HG02973 (cell line): Measurements from ENCODE around the gene SLC16A7.

Experiments used
- ATAC-seq: cut with Tn5 transposase; IDR thresholded peaks from one replicate; pipeline ENCODE4 v1.9.1; 2021; ENCODE audit warnings: moderate library complexity; ENCODE audit not compliant: unreplicated experiment

SLC16A7 gene

DNA sequence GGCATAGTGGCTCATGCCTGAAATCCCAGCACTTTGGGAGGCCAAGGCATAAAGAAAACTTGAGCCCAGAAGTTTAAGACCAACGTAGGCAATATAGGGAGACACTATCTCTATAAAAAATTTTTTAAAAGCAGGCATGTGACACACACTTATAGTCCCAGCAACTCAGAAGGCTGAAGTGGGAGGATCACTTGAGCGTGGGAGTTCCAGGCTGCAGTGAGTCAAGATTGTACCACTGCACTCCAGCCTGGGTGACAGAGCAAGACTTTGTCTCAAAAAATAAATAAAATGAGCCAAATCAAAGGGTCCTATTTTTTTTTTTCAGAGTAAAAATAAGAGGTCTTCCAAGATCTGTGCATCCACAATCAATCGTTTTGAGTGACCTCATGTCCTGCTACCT, 237.6 kb downstream of the SLC16A7 start:
- no peak for ATAC-seq

DNA sequence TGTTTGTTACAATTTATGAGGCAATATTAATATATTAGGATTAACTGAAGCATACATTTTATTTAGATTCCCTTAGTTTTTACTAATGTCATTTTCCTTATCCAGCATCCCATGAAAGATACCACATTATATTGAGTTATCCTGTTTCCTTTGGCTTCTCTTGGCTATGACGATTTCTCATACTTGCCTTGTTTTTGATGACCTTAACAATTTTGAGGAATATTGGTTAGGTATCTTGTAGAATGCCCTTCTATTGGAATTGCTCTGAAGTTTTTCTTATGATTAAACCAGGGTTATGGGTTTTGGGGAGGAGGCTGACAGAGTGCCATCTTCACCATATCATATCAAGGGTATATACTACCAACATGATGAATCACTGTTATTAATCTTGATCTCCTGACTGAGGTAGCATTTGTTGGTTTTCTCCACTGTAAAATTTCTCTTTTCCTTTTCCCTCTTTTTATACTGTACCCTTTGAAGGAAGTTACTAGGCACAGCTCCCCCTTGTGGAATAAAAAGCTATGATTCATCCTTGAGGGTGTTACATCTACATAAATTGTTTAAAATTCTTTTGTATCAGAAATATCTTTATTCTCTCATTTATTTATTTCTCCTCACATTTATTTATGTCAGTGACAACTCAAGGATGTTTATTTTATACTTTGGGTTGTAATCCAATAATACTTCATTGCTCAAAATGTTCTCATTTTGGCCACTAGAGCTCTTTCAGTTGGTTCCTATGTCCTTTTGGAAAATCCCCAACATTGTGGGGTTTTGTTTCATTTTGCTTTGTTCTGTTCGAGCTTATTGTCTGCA, 239.0 kb downstream of the SLC16A7 start:
- ATAC-seq: peak; percentile 52
